GM10266 (cell line): Measurements from ENCODE around the gene GREB1L.

Experiments used
- DNase-seq: peaks from one replicate; pipeline ENCODE4 v3.0.0; 2012; ENCODE audit errors: extremely low spot score
- CTCF ChIP-seq: IDR thresholded peaks from 2 replicates; pipeline ENCODE4 v1.5.1; 2012; ENCODE audit warnings: mild to moderate bottlenecking, low read depth; ENCODE audit not compliant: control insufficient read depth, insufficient read depth; ENCODE audit errors: missing control alignments

The GREB1L gene

GRCh38 chr18:21452276-21452780 is 210.3 kb downstream of the GREB1L start:
- TF ChIP-seq CTCF: no peak
- DNase-seq: no peak

GRCh38 chr18:21452796-21453510 is 210.9 kb downstream of the GREB1L start:
- TF ChIP-seq CTCF: no peak
- DNase-seq: no peak

GRCh38 chr18:21453511-21453901 is 211.5 kb downstream of the GREB1L start:
- no peak for DNase-seq
- TF ChIP-seq CTCF: no peak

GRCh38 chr18:21454725-21455124 is 212.7 kb downstream of the GREB1L start:
- TF ChIP-seq CTCF: no peak
- no peak for DNase-seq

GRCh38 chr18:21456428-21457178 is 214.6 kb downstream of the GREB1L start:
- TF ChIP-seq CTCF: no peak
- no peak for DNase-seq

- TF ChIP-seq CTCF: no peak
- DNase-seq: no peak
These were observed 215.1 kb downstream of the GREB1L start for GRCh38 chr18:21457179-21457535.

GRCh38 chr18:21458310-21458709 is 216.3 kb downstream of the GREB1L start:
- TF ChIP-seq CTCF: no peak
- DNase-seq: no peak
